Lung (tissue), 12 donors: ENCODE data around the gene AP2A2. TPM values are rescaled to one million over a fixed set of nuclear protein-coding genes. Genes with fewer than 3 reads are reported as not detected.

Experiments
- ATAC-seq: fragments of 200-7000 bp; cut with Tn5 transposase; one replicate; pipeline ENCODE4 v1.9.1; 2020; ENCODE audit warnings: moderate number of reproducible peaks; ENCODE audit not compliant: insufficient read depth, low FRiP score
- DNase-seq, 3 donors: peaks; one replicate each; pipeline ENCODE4 v3.0.0-alpha.2; 2013 to 2017
- H3K27ac ChIP-seq, 2 donors: one replicate each; pipeline ENCODE4 v1.5.1; 2013; ENCODE audit warnings: mild to moderate bottlenecking in 2 of 2, moderate library complexity in 2 of 2, control low read depth in 1 of 2, inconsistent platforms in 1 of 2, low read depth in 1 of 2, low read length in 1 of 2
- H3K27me3 ChIP-seq, 3 donors: one replicate each; pipeline ENCODE4 v1.5.1; 2013; ENCODE audit warnings: low read length in 2 of 3; ENCODE audit not compliant: control insufficient read depth in 3 of 3, insufficient read depth in 3 of 3
- H3K36me3 ChIP-seq, 4 donors: one replicate each; pipeline ENCODE4 v1.5.1; 2013; ENCODE audit warnings: low read length in 4 of 4, mild to moderate bottlenecking in 1 of 4, moderate library complexity in 1 of 4; ENCODE audit not compliant: control insufficient read depth in 4 of 4, insufficient read depth in 4 of 4
- H3K4me1 ChIP-seq, 5 donors: one replicate each; pipeline ENCODE4 v1.5.1; 2013; ENCODE audit warnings: low read length in 5 of 5, mild to moderate bottlenecking in 2 of 5, moderate library complexity in 1 of 5; ENCODE audit not compliant: control insufficient read depth in 5 of 5, insufficient read depth in 5 of 5
- H3K4me3 ChIP-seq: one replicate; pipeline ENCODE4 v1.5.1; 2013; ENCODE audit warnings: mild to moderate bottlenecking, control low read depth, moderate library complexity
- H3K9ac ChIP-seq, 2 donors: one replicate each; pipeline ENCODE4 v1.5.1; 2013; ENCODE audit warnings: low read length in 2 of 2, control low read depth in 1 of 2; ENCODE audit not compliant: insufficient read depth in 1 of 2
- H3K9me3 ChIP-seq, 4 donors: one replicate each; pipeline ENCODE4 v1.5.1; 2013; ENCODE audit warnings: low read length in 3 of 4, mild to moderate bottlenecking in 1 of 4, moderate library complexity in 1 of 4; ENCODE audit not compliant: control insufficient read depth in 4 of 4, insufficient read depth in 3 of 4
- CTCF ChIP-seq: IDR thresholded peaks from 2 replicates; pipeline ENCODE4 v1.5.1; 2012; ENCODE audit warnings: mild to moderate bottlenecking; ENCODE audit errors: control extremely low read depth, extremely low read depth
- WGBS, 2 donors: extraction: QIAGEN DNeasy Blood & Tissue Kit; methylation state at CpG; one replicate each; pipeline ENCODE4 v1.1.7; 2013; 5-methylcytosine and 5-hydroxymethylcytosine counted together
- polyA plus RNA-seq, 2 donors: library from polyadenylated mRNA; stranded (reverse); fragments of 200-250 nt; gene quantifications; one replicate each; pipeline ENCODE4 v1.2.1, GENCODE V29; 2013
- total RNA-seq, 2 donors: library from RNA; depleted of rRNA in 1 of 2; stranded (reverse); fragments of >200 nt in 1 of 2; gene quantifications; one replicate each; pipeline ENCODE4 v1.2.1, GENCODE V29; 2014 to 2021
- donor health status: control.
- donor health status: control.
- donor health status: Bipolar disorder and iron deficiency.
- donor health status: healthy.
- donor health status: DM: yes; HTN: yes; CAD: no.

AP2A2 gene
- total and polyA plus RNA-seq, 4 donors: 33.8 to 93.2 (median 54.4) TPM

GRCh38 chr11:1012291-1012690 lies 86.6 kb downstream of the AP2A2 start:
- 97 to 98% methylated on average over 17 of the region's 17 CpGs for WGBS, 2 donors
- Histone ChIP-seq H3K4me1 (no peaks in the 10 kb centered on the region), H3K9ac (no peak overlapping the region), H3K27ac (no peak overlapping the region), H3K9me3 (no peaks in the 10 kb centered on the region), H3K36me3 (peaks cover 10 to 57% (median 16%) of the 10 kb centered on the region in 4 donors), H3K4me3 (no peak overlapping the region), H3K27me3 (no peaks in the 10 kb centered on the region)
- no peak for TF ChIP-seq CTCF
- DNase-seq (no peak), ATAC-seq (no peak)

- no peak overlapping the region for H3K27ac ChIP-seq
- DNase-seq: no peak
- H3K9ac ChIP-seq: no peak overlapping the region
- H3K27me3 ChIP-seq: no peaks in the 10 kb centered on the region
- TF ChIP-seq CTCF: no peak
- 90 to 91% methylated on average over 27 to 28 of the region's 28 CpGs for WGBS, 2 donors
- no peaks in the 10 kb centered on the region for H3K4me1 ChIP-seq
- H3K36me3 ChIP-seq: peaks cover 10 to 51% (median 15%) of the 10 kb centered on the region in 4 donors
- H3K4me3 ChIP-seq: no peak overlapping the region
- no peaks in the 10 kb centered on the region for H3K9me3 ChIP-seq
- ATAC-seq: no peak
Observed at GRCh38 chr11:1012740-1013630, 87.3 kb downstream of the AP2A2 start.

- H3K36me3 ChIP-seq: peaks cover 10 to 46% (median 14%) of the 10 kb centered on the region in 4 donors
- WGBS, 2 donors: 95 to 98% methylated on average over 9 to 12 of the region's 12 CpGs
- H3K9me3 ChIP-seq: no peaks in the 10 kb centered on the region
- DNase-seq (no peak), ATAC-seq (no peak)
- no peaks in the 10 kb centered on the region for H3K4me1 ChIP-seq
- no peak overlapping the region for H3K4me3 ChIP-seq
- TF ChIP-seq CTCF: no peak
- H3K27ac ChIP-seq: no peak overlapping the region
- no peak overlapping the region for H3K9ac ChIP-seq
- no peaks in the 10 kb centered on the region for H3K27me3 ChIP-seq
Observed at GRCh38 chr11:1013631-1013935, 87.9 kb downstream of the AP2A2 start.
